ENCODE data around the gene PLCD3. TPM values are rescaled to one million over a fixed set of nuclear protein-coding genes. Genes with fewer than 3 reads are reported as not detected.

The PLCD3 gene
- total and polyA plus RNA-seq, 9 of the 15 experiments (the other 6 are each of a cell fraction or from before 2014, with no cell fraction given) = 0.20 to 22.6 (median 7.5) TPM

GRCh38 chr17:45123930-45124796 lies 8.2 kb downstream of the PLCD3 start (continued):
- TF ChIP-seq FOXO4 (CRISPR knock-in tag; IDR thresholded peaks at IDR 0.05) (no peak), CTCFL (IDR thresholded peaks at IDR 0.05; ENCODE audit: borderline replicate concordance, insufficient read depth, low read depth, low read length, poor library complexity, severe bottlenecking) (no peak), ZNF583 (CRISPR knock-in tag; IDR thresholded peaks at IDR 0.05) (no peak), XRCC5 (IDR thresholded peaks at IDR 0.05; ENCODE audit: low read depth, low read length) (no peak), USF1 (CRISPR knock-in tag; IDR thresholded peaks at IDR 0.05) (no peak; the same call in 1 of the 2 replicates), SLC30A9 (CRISPR knock-in tag; IDR thresholded peaks at IDR 0.05) (no peak), EZH2 (IDR thresholded peaks at IDR 0.05; ENCODE audit: borderline replicate concordance, low read depth, low read length) (no peak), ZBTB9 (CRISPR knock-in tag; IDR thresholded peaks at IDR 0.05) (0 out of 2 replicates have a peak, but pooled peaks have one; percentile 28), NR2C1 (IDR thresholded peaks at IDR 0.05) (0 out of 2 replicates have a peak, but pooled peaks have one; percentile 21), NR2C1 (tag; IDR thresholded peaks at IDR 0.05) (no peak), RBFOX2 (IDR thresholded peaks at IDR 0.05; ENCODE audit: low read depth, low read length) (peak; percentile 86), ZNF668 (CRISPR knock-in tag; IDR thresholded peaks at IDR 0.05) (no peak), ETV1 (tag; conservative IDR thresholded peaks at IDR 0.05; ENCODE audit: low read depth) (peak; percentile 94), MBD2 (IDR thresholded peaks at IDR 0.05; ENCODE audit: borderline replicate concordance, low read depth) (no peak), CTBP1 (IDR thresholded peaks at IDR 0.05; ENCODE audit: borderline replicate concordance) (peak; percentile 53), RUNX1 (IDR thresholded peaks at IDR 0.05; ENCODE audit: low read depth) (no peak), TAF7 (tag; IDR thresholded peaks at IDR 0.05) (no peak), TEAD4 (IDR thresholded peaks at IDR 0.05; ENCODE audit: low read length) (no peak), TEAD4 (CRISPR knock-in tag; IDR thresholded peaks at IDR 0.05; ENCODE audit: borderline replicate concordance) (no peak)

Measured in K562 (cell line).